RWPE1 (cell line): Measurements from ENCODE around the gene CCR1.

ENCODE experiments used
- CTCF ChIA-PET: fragments of 350-600 bp; sonication (Branson Sonifier 250); formaldehyde crosslinking; extraction: SDS; loops from one replicate; lab custom pipeline; 2021; lab: Yijun Ruan, JAX
- POLR2A ChIA-PET: fragments of 400-600 bp; formaldehyde crosslinking; extraction: SDS; loops from one replicate; lab custom pipeline; 2020; ENCODE audit warnings: antibody characterized with exemption; ENCODE audit not compliant: low non-redundant PET; lab: Yijun Ruan, JAX
- DNase-seq: peaks from one replicate; pipeline ENCODE4 v3.0.0; 2012; ENCODE audit warnings: low spot score
- H3K27ac ChIP-seq: fragments of 450-650 bp; 2 replicates; pipeline ENCODE4 v1.5.1; 2017
- TF ChIP-seq, protein P1 (sequence below): fragments of 450-650 bp; conservative IDR thresholded peaks from 2 replicates; pipeline ENCODE4 v1.5.1; 2017; ENCODE audit warnings: low read depth, mild to moderate bottlenecking

The CCR1 gene

DNA sequence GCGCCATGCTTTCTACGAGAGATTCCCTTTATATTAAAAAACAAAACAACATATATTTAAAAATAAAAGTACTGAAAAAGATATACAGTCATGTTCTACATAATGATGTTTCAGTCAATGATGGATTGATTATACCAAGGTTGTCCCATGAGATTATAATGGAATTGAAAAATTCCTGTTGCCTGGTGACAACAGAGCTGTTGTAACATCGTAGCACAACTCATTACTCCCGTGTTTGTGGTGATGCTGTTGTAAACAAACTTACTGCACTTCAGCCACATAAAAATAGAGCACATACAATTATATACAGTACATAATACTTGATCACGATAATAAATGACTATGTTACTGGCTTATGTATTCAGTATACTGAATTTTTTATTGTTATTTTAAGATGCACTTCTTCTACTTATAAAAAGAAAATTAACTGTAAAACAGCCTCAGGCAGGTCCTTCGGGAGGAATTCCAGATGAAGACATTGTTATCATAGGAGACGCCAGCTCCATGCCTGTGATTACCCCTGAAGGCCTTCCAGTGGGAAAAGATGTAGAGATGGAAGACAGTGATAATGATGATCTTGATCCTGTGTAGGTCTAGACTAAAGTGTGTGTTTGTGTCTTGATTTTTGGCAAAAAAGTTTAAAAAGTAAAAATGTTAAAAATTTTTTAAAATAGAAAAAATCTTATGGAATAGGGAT lies 11.7 kb downstream of the CCR1 start:
- no peak for DNase-seq
- ChIA-PET POLR2A (no interaction called here), CTCF (interaction anchor here (0.6 kb wide), 1 partner anchor 686 kb away, joined by 3 read pairs; no protein-coding TSS in a partner anchor)
- TF ChIP-seq, protein P1, sequence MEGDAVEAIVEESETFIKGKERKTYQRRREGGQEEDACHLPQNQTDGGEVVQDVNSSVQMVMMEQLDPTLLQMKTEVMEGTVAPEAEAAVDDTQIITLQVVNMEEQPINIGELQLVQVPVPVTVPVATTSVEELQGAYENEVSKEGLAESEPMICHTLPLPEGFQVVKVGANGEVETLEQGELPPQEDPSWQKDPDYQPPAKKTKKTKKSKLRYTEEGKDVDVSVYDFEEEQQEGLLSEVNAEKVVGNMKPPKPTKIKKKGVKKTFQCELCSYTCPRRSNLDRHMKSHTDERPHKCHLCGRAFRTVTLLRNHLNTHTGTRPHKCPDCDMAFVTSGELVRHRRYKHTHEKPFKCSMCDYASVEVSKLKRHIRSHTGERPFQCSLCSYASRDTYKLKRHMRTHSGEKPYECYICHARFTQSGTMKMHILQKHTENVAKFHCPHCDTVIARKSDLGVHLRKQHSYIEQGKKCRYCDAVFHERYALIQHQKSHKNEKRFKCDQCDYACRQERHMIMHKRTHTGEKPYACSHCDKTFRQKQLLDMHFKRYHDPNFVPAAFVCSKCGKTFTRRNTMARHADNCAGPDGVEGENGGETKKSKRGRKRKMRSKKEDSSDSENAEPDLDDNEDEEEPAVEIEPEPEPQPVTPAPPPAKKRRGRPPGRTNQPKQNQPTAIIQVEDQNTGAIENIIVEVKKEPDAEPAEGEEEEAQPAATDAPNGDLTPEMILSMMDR = no peak
- no peak overlapping the region for H3K27ac ChIP-seq

GRCh38 chr3:46194868-46195553 lies 13.1 kb downstream of the CCR1 start:
- ChIA-PET CTCF (no interaction called here), POLR2A (no interaction called here)
- TF ChIP-seq, protein P1 = no peak
- H3K27ac ChIP-seq = no peak overlapping the region
- DNase-seq = no peak

DNA sequence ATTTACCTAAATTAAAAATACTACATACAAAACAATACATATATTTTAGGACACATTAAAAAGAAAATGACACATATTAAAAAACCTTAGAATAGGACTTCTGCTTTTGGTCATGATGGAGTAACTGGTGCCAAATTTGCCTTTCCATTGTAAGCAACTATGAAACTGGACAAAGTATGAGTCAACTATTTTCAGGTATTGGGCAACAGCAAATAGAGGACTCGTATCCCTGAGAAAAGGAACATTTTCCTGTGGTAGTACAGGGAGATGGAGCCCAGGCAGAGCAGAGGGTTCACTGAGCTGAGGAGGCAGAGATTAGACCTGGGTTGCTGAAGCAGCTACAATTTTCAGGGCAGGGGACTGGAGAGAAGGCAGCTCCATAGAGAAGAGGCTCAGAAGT lies 14.7 kb downstream of the CCR1 start:
- TF ChIP-seq, protein P1 = no peak
- ChIA-PET CTCF (interaction anchor here (0.6 to 1.6 kb wide), 2 partner anchors 14 to 20 kb away, joined by 3 to 4 read pairs; no protein-coding TSS in a partner anchor), POLR2A (no interaction called here)
- DNase-seq = no peak
- no peak overlapping the region for H3K27ac ChIP-seq

DNA sequence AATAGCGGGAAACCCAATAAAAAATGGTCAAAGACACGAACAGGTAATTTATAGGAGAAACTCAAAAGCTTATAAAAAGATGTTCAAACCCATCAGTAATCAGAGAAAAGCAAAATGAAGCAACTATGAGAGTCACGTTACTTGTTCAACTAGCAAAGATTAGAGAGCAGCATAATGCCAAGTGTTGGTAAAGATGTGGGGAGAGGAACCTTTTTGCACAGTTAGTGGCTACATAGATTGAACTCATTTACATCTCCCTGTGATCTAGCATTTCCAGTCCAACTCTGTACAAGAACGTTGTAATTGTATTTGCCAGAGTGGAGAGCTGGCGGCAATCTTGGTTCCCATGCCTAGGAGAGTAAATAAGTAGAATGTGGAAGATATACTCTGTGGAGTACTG lies 15.2 kb downstream of the CCR1 start:
- TF ChIP-seq, protein P1 = no peak
- ChIA-PET CTCF (interaction anchor here (0.6 to 1.6 kb wide), 2 partner anchors 14 to 21 kb away, joined by 3 to 4 read pairs; no protein-coding TSS in a partner anchor), POLR2A (no interaction called here)
- no peak overlapping the region for H3K27ac ChIP-seq
- no peak for DNase-seq

GRCh38 chr3:46191730-46192129 lies 16.4 kb downstream of the CCR1 start:
- TF ChIP-seq, protein P1 = no peak
- CTCF ChIA-PET = no interaction called here
- POLR2A ChIA-PET = no interaction called here
- no peak for DNase-seq
- no peak overlapping the region for H3K27ac ChIP-seq

GRCh38 chr3:46188708-46189107 lies 19.4 kb downstream of the CCR1 start:
- no peak overlapping the region for H3K27ac ChIP-seq
- TF ChIP-seq, protein P1 = no peak
- CTCF ChIA-PET = interaction anchor here (0.7 kb wide), 1 partner anchor 86 kb away, joined by 4 read pairs; no protein-coding TSS in a partner anchor
- POLR2A ChIA-PET = no interaction called here
- DNase-seq = no peak
